Measurements from ENCODE around the gene CALCOCO1. TPM values are rescaled to one million over a fixed set of nuclear protein-coding genes. Genes with fewer than 3 reads are reported as not detected.

Gene CALCOCO1
- total and polyA plus RNA-seq, 3 donors from 2014 or later, result 120 to 167 (median 121) TPM

GRCh38 chr12:53698948-53699677, 28.1 kb downstream of the CALCOCO1 start:
- H3K4me3 ChIP-seq, result no peak overlapping the region
- no peak for TF ChIP-seq CTCF (IDR thresholded peaks at IDR 0.05)
- TF ChIP-seq POLR2A (IDR thresholded peaks at IDR 0.05), result no peak
- 77 to 79% methylated on average over 3 of the region's 3 CpGs for WGBS, 2 donors
- DNase-seq, result no peak
- no peaks in the 10 kb centered on the region for H3K9me3 ChIP-seq
- no peaks in the 10 kb centered on the region for H3K27me3 ChIP-seq
- no peaks in the 10 kb centered on the region for H3K4me1 ChIP-seq
- no peaks in the 10 kb centered on the region for H3K36me3 ChIP-seq (ENCODE audit: low read depth, missing control alignments)
- intact Hi-C loops (cut with DNase I; ENCODE audit: low total_unique reads), result no loop called here
- H3K27ac ChIP-seq, result no peak overlapping the region

- Histone ChIP-seq H3K27me3 (no peaks in the 10 kb centered on the region), H3K9me3 (no peaks in the 10 kb centered on the region), H3K4me1 (no peaks in the 10 kb centered on the region), H3K36me3 (ENCODE audit: low read depth, missing control alignments) (no peaks in the 10 kb centered on the region), H3K27ac (no peak overlapping the region), H3K4me3 (peak overlapping the region in 1 of 2 donors; percentile 35)
- DNase-seq, result no peak
- TF ChIP-seq CTCF (IDR thresholded peaks at IDR 0.05) (no peak), POLR2A (IDR thresholded peaks at IDR 0.05) (no peak)
- intact Hi-C loops (cut with DNase I; ENCODE audit: low total_unique reads), result no loop called here
- WGBS, 2 donors, result 37 to 48% methylated on average over 24 of the region's 24 CpGs
Observed at GRCh38 chr12:53696655-53697331, 30.5 kb downstream of the CALCOCO1 start.

GRCh38 chr12:53696285-53696654, 31.0 kb downstream of the CALCOCO1 start:
- Histone ChIP-seq H3K27ac (no peak overlapping the region), H3K4me1 (no peaks in the 10 kb centered on the region), H3K36me3 (ENCODE audit: low read depth, missing control alignments) (no peaks in the 10 kb centered on the region), H3K9me3 (no peaks in the 10 kb centered on the region), H3K4me3 (peak overlapping the region in 1 of 2 donors; percentile 35), H3K27me3 (no peaks in the 10 kb centered on the region)
- TF ChIP-seq CTCF (IDR thresholded peaks at IDR 0.05) (no peak), POLR2A (IDR thresholded peaks at IDR 0.05) (no peak)
- WGBS, 2 donors, result 25 to 32% methylated on average over 11 of the region's 11 CpGs
- DNase-seq, result peak; percentile 78
- intact Hi-C loops (cut with DNase I; ENCODE audit: low total_unique reads), result no loop called here

- H3K4me3 ChIP-seq, result peak overlapping the region; percentile 8 to 21
- intact Hi-C loops (cut with DNase I; ENCODE audit: low total_unique reads), result no loop called here
Observed at GRCh38 chr12:53695152-53696145, 31.8 kb downstream of the CALCOCO1 start.

More at GRCh38 chr12:53695152-53696145, 31.8 kb downstream of the CALCOCO1 start:
- Histone ChIP-seq H3K36me3 (ENCODE audit: low read depth, missing control alignments) (no peaks in the 10 kb centered on the region), H3K9me3 (no peaks in the 10 kb centered on the region), H3K27ac (no peak overlapping the region), H3K27me3 (no peaks in the 10 kb centered on the region), H3K4me1 (no peaks in the 10 kb centered on the region)
- no peak for DNase-seq
- 8 to 11% methylated on average over 55 to 57 of the region's 57 CpGs for WGBS, 2 donors
- TF ChIP-seq POLR2A (IDR thresholded peaks at IDR 0.05) (no peak), CTCF (IDR thresholded peaks at IDR 0.05) (no peak)
